HepG2 (cell line): ENCODE data around the gene DCAF4L1. TPM values are rescaled to one million over a fixed set of nuclear protein-coding genes. Genes with fewer than 3 reads are reported as not detected.
A peak's percentile ranks its signal among the peaks of the same experiment; 100 is the strongest.

Experiments
- ATAC-seq: fragments of 200-7000 bp; cut with Tn5 transposase; 3 replicates; pipeline ENCODE4 v1.9.1; 2020; ENCODE audit warnings: mild to moderate bottlenecking, moderate library complexity
- BruUV-seq: library from RNA; stranded (reverse); fragments of 400-500 nt; replicated peaks from 2 replicates; lab custom pipeline; 2021; lab: Mats Ljungman, UMichigan
- CTCF ChIA-PET: fragments of 300-600 bp; formaldehyde crosslinking; extraction: SDS; loops from one replicate; lab custom pipeline; 2021; ENCODE audit warnings: low total read pairs, inconsistent platforms, low intra/inter-chr PET ratio; lab: Yijun Ruan, JAX
- POLR2A ChIA-PET: fragments of 350-600 bp; sonication (Branson Sonifier 250); formaldehyde crosslinking; loops from one replicate; lab custom pipeline; 2020; ENCODE audit warnings: antibody characterized with exemption, inconsistent platforms; lab: Yijun Ruan, JAX
- DNase-seq: peaks from one replicate; pipeline ENCODE4 v3.0.0-alpha.2; 2015; ENCODE audit warnings: low spot score
- FAIRE-seq: peaks from 3 replicates; lab custom pipeline; 2011; peaks lifted over from hg19 to GRCh38; lab: Jason Lieb, UNC
- H2AFZ ChIP-seq: one replicate; pipeline ENCODE4 v1.6.1; 2011; ENCODE audit warnings: low read length, inconsistent platforms
- H3K27ac ChIP-seq: fragments of 300-600 bp; 3 replicates; pipeline ENCODE4 v1.8.0; 2011; ENCODE audit warnings: mixed run types, mild to moderate bottlenecking, mixed read lengths, low read length, inconsistent platforms; ENCODE audit not compliant: insufficient read depth; ENCODE audit errors: extremely low read length
- H3K27me3 ChIP-seq, 2 experiments: fragments of 200-600 bp in 1 of 2; 2 replicates in 1 of 2; 3 replicates in 1 of 2; pipeline versions ENCODE4 v1.6.0 to v1.8.0; 2011; ENCODE audit warnings: low read length in 2 of 2, mild to moderate bottlenecking in 2 of 2, moderate library complexity in 2 of 2, inconsistent platforms in 1 of 2; ENCODE audit not compliant: insufficient read depth in 2 of 2, control insufficient read depth in 1 of 2
- H3K36me3 ChIP-seq, 2 experiments: fragments of 200-600 bp in 1 of 2; replicated peaks in 1 of 2; 2 replicates in 1 of 2; 3 replicates in 1 of 2; pipeline versions ENCODE4 v1.5.1 to v1.8.0; 2011; ENCODE audit warnings: low read length in 2 of 2, inconsistent platforms in 1 of 2; ENCODE audit not compliant: insufficient read depth in 2 of 2, control insufficient read depth in 1 of 2
- H3K4me1 ChIP-seq: 2 replicates; pipeline ENCODE4 v1.5.1; 2012; ENCODE audit warnings: low read length, inconsistent platforms; ENCODE audit not compliant: insufficient read depth
- H3K4me2 ChIP-seq: 2 replicates; pipeline ENCODE4 v1.6.0; 2011; ENCODE audit warnings: low read depth, low read length, inconsistent platforms
- H3K4me3 ChIP-seq, 3 experiments: fragments of 200-600 bp in 1 of 3; sonication (generic), shearing (Covaris generic) in 1 of 3; replicated peaks in 1 of 3; 2 replicates each; pipeline ENCODE4 v1.5.1; 2011 to 2016; ENCODE audit warnings: low read length in 3 of 3, inconsistent platforms in 2 of 3, low read depth in 2 of 3, mild to moderate bottlenecking in 2 of 3, control low read depth in 1 of 3, mixed read lengths in 1 of 3; ENCODE audit not compliant: insufficient read depth in 1 of 3
- H3K79me2 ChIP-seq: one replicate; pipeline ENCODE4 v1.6.1; 2011; ENCODE audit warnings: low read length, inconsistent platforms; ENCODE audit not compliant: insufficient read depth
- H3K9ac ChIP-seq: 2 replicates; pipeline ENCODE4 v1.6.0; 2011; ENCODE audit warnings: mild to moderate bottlenecking, low read depth, low read length, inconsistent platforms; ENCODE audit not compliant: insufficient read depth
- H3K9me3 ChIP-seq: 2 replicates; pipeline ENCODE4 v1.5.1; 2012; ENCODE audit warnings: mild to moderate bottlenecking, low read length
- H4K20me1 ChIP-seq: 2 replicates; pipeline ENCODE4 v1.6.0; 2011; ENCODE audit warnings: inconsistent platforms, mild to moderate bottlenecking, low read length, moderate library complexity; ENCODE audit not compliant: insufficient read depth
- CHD2 ChIP-seq: IDR thresholded peaks from 2 replicates; pipeline ENCODE4 v1.6.1; 2011; ENCODE audit warnings: low read depth, low read length, improper control_type of control experiment
- ELF4 ChIP-seq: sonication (generic); formaldehyde crosslinking; IDR thresholded peaks from 2 replicates; pipeline ENCODE4 v1.5.0; 2020; ENCODE audit warnings: missing genetic modification reagents, mild to moderate bottlenecking, moderate library complexity, borderline replicate concordance
- HHEX ChIP-seq: IDR thresholded peaks from 2 replicates; pipeline ENCODE4 v1.6.1; 2016; ENCODE audit warnings: control low read depth
- HNRNPUL1 ChIP-seq: fragments of 200-400 bp; formaldehyde crosslinking; IDR thresholded peaks from 2 replicates; pipeline ENCODE4 v1.6.1; 2017; ENCODE audit warnings: low read depth, mild to moderate bottlenecking, low read length, moderate library complexity
- MIER2 ChIP-seq: IDR thresholded peaks from 2 replicates; pipeline ENCODE4 v1.6.1; 2016; ENCODE audit warnings: missing biosample characterization, missing genetic modification reagents
- MLLT10 ChIP-seq: sonication (generic); formaldehyde crosslinking; IDR thresholded peaks from 2 replicates; pipeline ENCODE4 v1.4.0; 2020; ENCODE audit warnings: missing genetic modification reagents
- SNAPC4 ChIP-seq: sonication (generic); formaldehyde crosslinking; IDR thresholded peaks from 2 replicates; pipeline ENCODE4 v1.4.0; 2020; ENCODE audit warnings: mild to moderate bottlenecking, missing genetic modification reagents
- ZNF616 ChIP-seq: sonication (generic); formaldehyde crosslinking; IDR thresholded peaks from 2 replicates; pipeline ENCODE4 v1.5.0; 2020; ENCODE audit warnings: low read depth, mild to moderate bottlenecking, missing genetic modification reagents
- WGBS: methylation state at CpG from one replicate; pipeline ENCODE4 v1.1.6; 2017; ENCODE audit warnings: low lambda C conversion rate; 5-methylcytosine and 5-hydroxymethylcytosine counted together
- in situ Hi-C: cut with HindIII; loops from 2 replicates; pipeline ENCODE4 v1.10.0; 2017; ENCODE audit warnings: low pct_unique_long_range_greater_than_20kb; ENCODE audit not compliant: extremely low pct_ligation_motif_present
- intact Hi-C: fragments of 100-400 bp; cut with micrococcal nuclease; formaldehyde crosslinking; loops from one replicate; pipeline ENCODE4 v1.10.0; 2022; ENCODE audit not compliant: unreplicated experiment
- polyA plus RNA-seq, 8 experiments: library from polyadenylated mRNA; depleted of rRNA in 3 of 8; stranded (reverse) in 7 of 8; unstranded in 1 of 8; fragments of >200 nt; fragmentation: Illumina TruSeq in 4 of 8; extraction: Trizol in 4 of 8; gene quantifications; 2 replicates each; pipeline versions ENCODE4 v1.2.1 to v1.2.3, GENCODE V29; 2011 to 2016; ENCODE audit warnings: low read depth in 4 of 8, missing spikeins in 1 of 8, mixed read lengths in 1 of 8; ENCODE audit not compliant: insufficient read depth in 1 of 8
- total RNA-seq, 5 experiments: library from RNA; depleted of rRNA; stranded (reverse); fragments of >200 nt; fragmentation: Illumina TruSeq; extraction: Trizol; gene quantifications; 2 replicates each; pipeline ENCODE4 v1.2.3, GENCODE V29; 2016; ENCODE audit warnings: low read depth in 1 of 5

DCAF4L1 gene
- total and polyA plus RNA-seq, 2 of the 13 experiments (the other 11 are each of a cell fraction or from before 2014, with no cell fraction given) = 0.05 to 0.09 TPM

GRCh38 chr4:41976775-41977516 lies 4.6 kb upstream of the DCAF4L1 start:
- ChIA-PET POLR2A (no interaction called here), CTCF (no interaction called here)
- no peak overlapping the region for H3K27ac ChIP-seq
- H3K4me3 ChIP-seq = no peak overlapping the region
- 8% methylated on average over 1 of the region's 1 CpG for WGBS
- peak; percentile 43; the same call in 1 of the 3 replicates for ATAC-seq
- no peak for TF ChIP-seq SNAPC4 (CRISPR knock-in tag)
- TF ChIP-seq HNRNPUL1 = no peak
- no peak for TF ChIP-seq CHD2
- no peak for TF ChIP-seq MIER2 (CRISPR knock-in tag)
- no peak for TF ChIP-seq ELF4 (CRISPR knock-in tag)
- no peak for TF ChIP-seq ZNF616 (CRISPR knock-in tag)
- no peak for TF ChIP-seq HHEX (CRISPR knock-in tag)
- no peak for TF ChIP-seq MLLT10 (CRISPR knock-in tag)
- H3K4me2 ChIP-seq = no peak overlapping the region
- BruUV-seq = no TSS peak
- no peak for FAIRE-seq
- H3K79me2 ChIP-seq = no peaks in the 10 kb centered on the region
- H3K4me1 ChIP-seq = peaks cover 11% of the 10 kb centered on the region; the same call in 1 of the 2 replicates
- no peaks in the 10 kb centered on the region for H3K27me3 ChIP-seq
- no peak for DNase-seq
- intact Hi-C loops (no loop called here), in situ Hi-C loops (no loop called here)
- no peak overlapping the region for H2AFZ ChIP-seq
- no peaks in the 10 kb centered on the region for H3K9me3 ChIP-seq
- H3K9ac ChIP-seq = no peak overlapping the region
- no peaks in the 10 kb centered on the region for H4K20me1 ChIP-seq
- no peaks in the 10 kb centered on the region for H3K36me3 ChIP-seq
